Measurements from ENCODE around the gene PPP3CB.

DNA sequence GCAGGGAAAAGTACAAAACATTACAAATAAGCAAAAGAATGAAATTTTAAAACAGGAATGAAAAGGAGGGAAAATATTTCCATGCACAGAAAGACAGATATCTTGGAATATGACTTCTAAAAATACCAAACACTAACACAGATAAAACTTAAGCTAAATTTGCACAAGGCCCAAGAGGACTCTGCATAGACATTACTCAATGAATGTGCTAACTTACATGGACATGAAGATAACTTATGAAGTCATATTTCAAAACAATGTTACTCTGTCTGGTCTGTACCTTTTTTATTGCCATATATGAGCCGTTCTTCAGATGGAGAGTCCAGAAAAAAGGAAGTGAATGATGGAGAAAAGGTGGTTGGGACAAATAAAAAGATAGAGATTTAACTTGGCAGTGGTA lies 47.4 kb downstream of the PPP3CB start:
- TF ChIP-seq, protein P1, sequence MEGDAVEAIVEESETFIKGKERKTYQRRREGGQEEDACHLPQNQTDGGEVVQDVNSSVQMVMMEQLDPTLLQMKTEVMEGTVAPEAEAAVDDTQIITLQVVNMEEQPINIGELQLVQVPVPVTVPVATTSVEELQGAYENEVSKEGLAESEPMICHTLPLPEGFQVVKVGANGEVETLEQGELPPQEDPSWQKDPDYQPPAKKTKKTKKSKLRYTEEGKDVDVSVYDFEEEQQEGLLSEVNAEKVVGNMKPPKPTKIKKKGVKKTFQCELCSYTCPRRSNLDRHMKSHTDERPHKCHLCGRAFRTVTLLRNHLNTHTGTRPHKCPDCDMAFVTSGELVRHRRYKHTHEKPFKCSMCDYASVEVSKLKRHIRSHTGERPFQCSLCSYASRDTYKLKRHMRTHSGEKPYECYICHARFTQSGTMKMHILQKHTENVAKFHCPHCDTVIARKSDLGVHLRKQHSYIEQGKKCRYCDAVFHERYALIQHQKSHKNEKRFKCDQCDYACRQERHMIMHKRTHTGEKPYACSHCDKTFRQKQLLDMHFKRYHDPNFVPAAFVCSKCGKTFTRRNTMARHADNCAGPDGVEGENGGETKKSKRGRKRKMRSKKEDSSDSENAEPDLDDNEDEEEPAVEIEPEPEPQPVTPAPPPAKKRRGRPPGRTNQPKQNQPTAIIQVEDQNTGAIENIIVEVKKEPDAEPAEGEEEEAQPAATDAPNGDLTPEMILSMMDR (IDR thresholded peaks at IDR 0.05) = no peak
- TF ChIP-seq POLR2A (IDR thresholded peaks at IDR 0.05) = no peak

Data from adrenal gland (tissue), 5 donors.